RWPE2 (cell line): Measurements from ENCODE around the gene SMIM36.
A peak's percentile ranks its signal among the peaks of the same experiment; 100 is the strongest.

Experiments
- ATAC-seq: fragments of 200-7000 bp; cut with Tn5 transposase; 3 replicates; pipeline ENCODE4 v1.9.1; 2021; ENCODE audit warnings: low read depth
- DNase-seq: peaks from one replicate; pipeline ENCODE4 v3.0.0-alpha.2; 2020; ENCODE audit warnings: low spot score
- H3K27ac ChIP-seq: fragments of 450-650 bp; 2 replicates; pipeline ENCODE4 v1.5.1; 2017; ENCODE audit warnings: mild to moderate bottlenecking; ENCODE audit not compliant: poor library complexity, severe bottlenecking
- H3K27me3 ChIP-seq: fragments of 250-450 bp; sonication (Bioruptor Pico); 2 replicates; pipeline ENCODE4 v1.5.1; 2021; ENCODE audit warnings: mild to moderate bottlenecking, moderate library complexity; ENCODE audit not compliant: insufficient read depth, poor library complexity, severe bottlenecking
- H3K36me3 ChIP-seq: fragments of 250-450 bp; sonication (Bioruptor Pico); 2 replicates; pipeline ENCODE4 v1.5.1; 2020; ENCODE audit warnings: low read depth, mild to moderate bottlenecking, moderate library complexity
- H3K4me1 ChIP-seq: fragments of 250-450 bp; sonication (Bioruptor Pico); 2 replicates; pipeline ENCODE4 v1.5.1; 2021; ENCODE audit warnings: mild to moderate bottlenecking, moderate library complexity; ENCODE audit not compliant: insufficient read depth, poor library complexity, severe bottlenecking
- H3K4me3 ChIP-seq: fragments of 250-450 bp; sonication (Bioruptor Pico); 2 replicates; pipeline ENCODE4 v1.5.1; 2021; ENCODE audit warnings: mild to moderate bottlenecking, moderate library complexity; ENCODE audit not compliant: severe bottlenecking
- H3K9me3 ChIP-seq: fragments of 250-450 bp; sonication (Bioruptor Pico); 2 replicates; pipeline ENCODE4 v1.5.1; 2021; ENCODE audit warnings: mild to moderate bottlenecking, moderate library complexity; ENCODE audit not compliant: severe bottlenecking
- CTCF ChIP-seq: fragments of 450-650 bp; IDR thresholded peaks from one replicate; pipeline ENCODE4 v1.5.1; 2017; ENCODE audit warnings: mild to moderate bottlenecking, moderate library complexity; ENCODE audit not compliant: poor library complexity, severe bottlenecking

The SMIM36 gene

GRCh38 chr17:55463600-55463999, 47.7 kb downstream of the SMIM36 start:
- Histone ChIP-seq H3K27me3 (no peaks in the 10 kb centered on the region), H3K9me3 (no peaks in the 10 kb centered on the region), H3K4me1 (peaks cover 10% of the 10 kb centered on the region), H3K36me3 (no peaks in the 10 kb centered on the region), H3K27ac (no peak overlapping the region), H3K4me3 (no peak overlapping the region)
- DNase-seq (no peak), ATAC-seq (no peak)
- TF ChIP-seq CTCF: no peak

- no peaks in the 10 kb centered on the region for H3K9me3 ChIP-seq
- no peak for TF ChIP-seq CTCF
- peaks cover 17% of the 10 kb centered on the region for H3K4me1 ChIP-seq
- no peak for ATAC-seq
- no peak overlapping the region for H3K4me3 ChIP-seq
- no peaks in the 10 kb centered on the region for H3K27me3 ChIP-seq
- no peak overlapping the region for H3K27ac ChIP-seq
- H3K36me3 ChIP-seq: no peaks in the 10 kb centered on the region
- no peak for DNase-seq
Observed at GRCh38 chr17:55462711-55463110, 48.5 kb downstream of the SMIM36 start.

- no peak overlapping the region for H3K27ac ChIP-seq
- no peaks in the 10 kb centered on the region for H3K27me3 ChIP-seq
- no peaks in the 10 kb centered on the region for H3K9me3 ChIP-seq
- H3K4me3 ChIP-seq: no peak overlapping the region
- H3K4me1 ChIP-seq: peaks cover 17% of the 10 kb centered on the region
- DNase-seq (no peak), ATAC-seq (no peak)
- H3K36me3 ChIP-seq: no peaks in the 10 kb centered on the region
- TF ChIP-seq CTCF: no peak
Observed at GRCh38 chr17:55462234-55462633, 49.0 kb downstream of the SMIM36 start.

- no peaks in the 10 kb centered on the region for H3K36me3 ChIP-seq
- no peak overlapping the region for H3K27ac ChIP-seq
- ATAC-seq (peak; percentile 56), DNase-seq (no peak)
- H3K27me3 ChIP-seq: no peaks in the 10 kb centered on the region
- H3K4me3 ChIP-seq: no peak overlapping the region
- no peaks in the 10 kb centered on the region for H3K9me3 ChIP-seq
- peaks cover 39% of the 10 kb centered on the region for H3K4me1 ChIP-seq
- no peak for TF ChIP-seq CTCF
Observed at GRCh38 chr17:55458978-55459377, 52.3 kb downstream of the SMIM36 start.

GRCh38 chr17:55458287-55458900, 52.9 kb downstream of the SMIM36 start:
- H3K36me3 ChIP-seq: no peaks in the 10 kb centered on the region
- no peak overlapping the region for H3K4me3 ChIP-seq
- peaks cover 42% of the 10 kb centered on the region for H3K4me1 ChIP-seq
- no peaks in the 10 kb centered on the region for H3K9me3 ChIP-seq
- H3K27ac ChIP-seq: no peak overlapping the region
- ATAC-seq: no peak
- H3K27me3 ChIP-seq: no peaks in the 10 kb centered on the region
- TF ChIP-seq CTCF: no peak
- no peak for DNase-seq
